Measurements from ENCODE around the gene CDT1. TPM values are rescaled to one million over a fixed set of nuclear protein-coding genes. Genes with fewer than 3 reads are reported as not detected.
A peak's percentile ranks its signal among the peaks of the same experiment; 100 is the strongest.

The CDT1 gene
- total RNA-seq, 1 experiment from 2014 or later = 39.9 TPM

DNA sequence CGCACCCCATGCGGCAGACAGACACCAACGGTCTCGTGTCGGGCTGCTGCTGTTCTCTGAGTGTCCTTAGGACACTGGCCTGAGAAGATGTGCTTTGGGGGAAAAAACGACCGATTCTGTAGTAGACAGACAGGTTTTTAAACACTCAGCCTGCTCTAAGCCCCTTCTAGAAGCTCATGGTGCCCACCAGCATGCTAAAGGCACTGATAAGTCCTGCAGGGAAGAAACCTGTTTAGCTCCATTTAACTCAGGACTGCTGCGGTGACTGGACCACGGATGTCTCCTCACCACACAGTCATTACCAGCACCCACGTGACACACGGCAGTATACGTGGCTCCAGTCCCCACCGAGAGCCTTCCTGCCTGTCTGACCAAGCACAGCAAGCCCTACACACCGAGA is 27.2 kb downstream of the CDT1 start:
- no TSS peak for BruUV-seq (replicated peaks)
- no peak for ATAC-seq
- Histone ChIP-seq H3K4me1 (ENCODE audit: control insufficient read depth, insufficient read depth, low read length) (no peaks in the 10 kb centered on the region), H3K4me3 (ENCODE audit: low read depth in 2 of 2, low read length in 2 of 2) (no peak overlapping the region), H3K27me3 (ENCODE audit: control insufficient read depth, insufficient read depth, low read length) (no peaks in the 10 kb centered on the region), H3K9me3 (ENCODE audit: control insufficient read depth, insufficient read depth, low read depth, low read length) (no peaks in the 10 kb centered on the region), H3K36me3 (ENCODE audit: control insufficient read depth, insufficient read depth, low read length) (no peaks in the 10 kb centered on the region; the same call in 1 of the 2 replicates), H3K27ac (ENCODE audit: low read length) (no peak overlapping the region)
- ChIA-PET CTCF (interaction anchor here (0.6 kb wide), 1 partner anchor 45 kb away, joined by 8 read pairs; no protein-coding TSS in a partner anchor), POLR2A (no interaction called here)
- TF ChIP-seq, protein P1, sequence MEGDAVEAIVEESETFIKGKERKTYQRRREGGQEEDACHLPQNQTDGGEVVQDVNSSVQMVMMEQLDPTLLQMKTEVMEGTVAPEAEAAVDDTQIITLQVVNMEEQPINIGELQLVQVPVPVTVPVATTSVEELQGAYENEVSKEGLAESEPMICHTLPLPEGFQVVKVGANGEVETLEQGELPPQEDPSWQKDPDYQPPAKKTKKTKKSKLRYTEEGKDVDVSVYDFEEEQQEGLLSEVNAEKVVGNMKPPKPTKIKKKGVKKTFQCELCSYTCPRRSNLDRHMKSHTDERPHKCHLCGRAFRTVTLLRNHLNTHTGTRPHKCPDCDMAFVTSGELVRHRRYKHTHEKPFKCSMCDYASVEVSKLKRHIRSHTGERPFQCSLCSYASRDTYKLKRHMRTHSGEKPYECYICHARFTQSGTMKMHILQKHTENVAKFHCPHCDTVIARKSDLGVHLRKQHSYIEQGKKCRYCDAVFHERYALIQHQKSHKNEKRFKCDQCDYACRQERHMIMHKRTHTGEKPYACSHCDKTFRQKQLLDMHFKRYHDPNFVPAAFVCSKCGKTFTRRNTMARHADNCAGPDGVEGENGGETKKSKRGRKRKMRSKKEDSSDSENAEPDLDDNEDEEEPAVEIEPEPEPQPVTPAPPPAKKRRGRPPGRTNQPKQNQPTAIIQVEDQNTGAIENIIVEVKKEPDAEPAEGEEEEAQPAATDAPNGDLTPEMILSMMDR (IDR thresholded peaks at IDR 0.05) = no peak
- TF ChIP-seq SIN3A (IDR thresholded peaks at IDR 0.05; ENCODE audit: borderline replicate concordance, insufficient read depth, low read depth, low read length) (no peak), TCF7L2 (IDR thresholded peaks at IDR 0.05; ENCODE audit: low read depth, low read length) (no peak), POLR2AphosphoS5 (IDR thresholded peaks at IDR 0.05; ENCODE audit: low read depth, low read length) (no peak)
- TF ChIP-seq, protein P2, sequence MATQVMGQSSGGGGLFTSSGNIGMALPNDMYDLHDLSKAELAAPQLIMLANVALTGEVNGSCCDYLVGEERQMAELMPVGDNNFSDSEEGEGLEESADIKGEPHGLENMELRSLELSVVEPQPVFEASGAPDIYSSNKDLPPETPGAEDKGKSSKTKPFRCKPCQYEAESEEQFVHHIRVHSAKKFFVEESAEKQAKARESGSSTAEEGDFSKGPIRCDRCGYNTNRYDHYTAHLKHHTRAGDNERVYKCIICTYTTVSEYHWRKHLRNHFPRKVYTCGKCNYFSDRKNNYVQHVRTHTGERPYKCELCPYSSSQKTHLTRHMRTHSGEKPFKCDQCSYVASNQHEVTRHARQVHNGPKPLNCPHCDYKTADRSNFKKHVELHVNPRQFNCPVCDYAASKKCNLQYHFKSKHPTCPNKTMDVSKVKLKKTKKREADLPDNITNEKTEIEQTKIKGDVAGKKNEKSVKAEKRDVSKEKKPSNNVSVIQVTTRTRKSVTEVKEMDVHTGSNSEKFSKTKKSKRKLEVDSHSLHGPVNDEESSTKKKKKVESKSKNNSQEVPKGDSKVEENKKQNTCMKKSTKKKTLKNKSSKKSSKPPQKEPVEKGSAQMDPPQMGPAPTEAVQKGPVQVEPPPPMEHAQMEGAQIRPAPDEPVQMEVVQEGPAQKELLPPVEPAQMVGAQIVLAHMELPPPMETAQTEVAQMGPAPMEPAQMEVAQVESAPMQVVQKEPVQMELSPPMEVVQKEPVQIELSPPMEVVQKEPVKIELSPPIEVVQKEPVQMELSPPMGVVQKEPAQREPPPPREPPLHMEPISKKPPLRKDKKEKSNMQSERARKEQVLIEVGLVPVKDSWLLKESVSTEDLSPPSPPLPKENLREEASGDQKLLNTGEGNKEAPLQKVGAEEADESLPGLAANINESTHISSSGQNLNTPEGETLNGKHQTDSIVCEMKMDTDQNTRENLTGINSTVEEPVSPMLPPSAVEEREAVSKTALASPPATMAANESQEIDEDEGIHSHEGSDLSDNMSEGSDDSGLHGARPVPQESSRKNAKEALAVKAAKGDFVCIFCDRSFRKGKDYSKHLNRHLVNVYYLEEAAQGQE (IDR thresholded peaks at IDR 0.05; ENCODE audit: insufficient read depth in 1 of 2, low read depth in 2 of 2, low read length in 1 of 2) = no peak
- intact Hi-C loops (cut with micrococcal nuclease; ENCODE audit: unreplicated experiment) = no loop called here
- in situ Hi-C loops (cut with HindIII; ENCODE audit: low pct_unique_long_range_greater_than_20kb, low sequenced_read_pairs) = no loop called here
- no peak for DNase-seq (ENCODE audit: low read depth, low spot score)

DNA sequence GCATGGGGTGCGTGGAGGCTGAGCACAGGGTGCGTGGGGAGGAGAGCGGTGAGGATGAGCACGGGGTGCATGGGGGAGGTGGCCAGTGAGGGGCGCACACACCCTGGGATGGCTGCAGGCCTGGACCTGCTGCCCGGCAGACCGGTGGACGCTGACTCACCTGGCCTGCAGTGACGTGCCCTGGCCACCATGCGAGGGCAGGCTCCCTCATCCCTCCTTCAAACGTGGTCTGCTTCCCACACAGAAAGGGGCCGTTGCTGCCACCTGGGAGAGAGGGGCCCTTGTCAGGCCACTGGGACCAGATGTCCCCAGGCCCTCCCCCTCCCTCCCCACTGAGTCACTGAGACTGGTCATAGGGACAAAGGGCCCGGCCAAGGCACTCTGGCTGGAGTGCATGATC is 28.2 kb downstream of the CDT1 start:
- ATAC-seq = peak; percentile 61; the same call in 1 of the 2 replicates
- in situ Hi-C loops (cut with HindIII; ENCODE audit: low pct_unique_long_range_greater_than_20kb, low sequenced_read_pairs) = no loop called here
- DNase-seq (ENCODE audit: low read depth, low spot score) = no peak
- POLR2A ChIA-PET = no interaction called here
- Histone ChIP-seq H3K36me3 (ENCODE audit: control insufficient read depth, insufficient read depth, low read length) (peaks cover 2% of the 10 kb centered on the region; the same call in 1 of the 2 replicates), H3K27ac (ENCODE audit: low read length) (no peak overlapping the region), H3K4me1 (ENCODE audit: control insufficient read depth, insufficient read depth, low read length) (no peaks in the 10 kb centered on the region), H3K27me3 (ENCODE audit: control insufficient read depth, insufficient read depth, low read length) (no peaks in the 10 kb centered on the region), H3K9me3 (ENCODE audit: control insufficient read depth, insufficient read depth, low read depth, low read length) (no peaks in the 10 kb centered on the region), H3K4me3 (ENCODE audit: low read depth in 2 of 2, low read length in 2 of 2) (no peak overlapping the region)
- CTCF ChIA-PET = no interaction called here
- TF ChIP-seq POLR2AphosphoS5 (IDR thresholded peaks at IDR 0.05; ENCODE audit: low read depth, low read length) = no peak
- TF ChIP-seq SIN3A (IDR thresholded peaks at IDR 0.05; ENCODE audit: borderline replicate concordance, insufficient read depth, low read depth, low read length) = no peak
- TF ChIP-seq, protein P1 (IDR thresholded peaks at IDR 0.05) = no peak
- TF ChIP-seq, protein P2 (IDR thresholded peaks at IDR 0.05; ENCODE audit: insufficient read depth in 1 of 2, low read depth in 2 of 2, low read length in 1 of 2) = no peak
- TF ChIP-seq TCF7L2 (IDR thresholded peaks at IDR 0.05; ENCODE audit: low read depth, low read length) = no peak
- no TSS peak for BruUV-seq (replicated peaks)
- intact Hi-C loops (cut with micrococcal nuclease; ENCODE audit: unreplicated experiment) = no loop called here
